Thyroid gland (tissue), 4 donors: ENCODE results near the gene CALD1.

Source experiments
- POLR2A ChIP-seq, 2 donors: fragments of 450-650 bp; IDR thresholded peaks; one replicate each; pipeline ENCODE4 v1.6.1; 2017; ENCODE audit warnings: antibody characterized with exemption in 2 of 2, mild to moderate bottlenecking in 2 of 2, moderate library complexity in 1 of 2
- TF ChIP-seq, protein P1 (sequence below), 6 experiments: fragments of 200-600 bp in 3 of 6; fragments of 450-650 bp in 3 of 6; sonication (generic) in 3 of 6; IDR thresholded peaks; one replicate each; pipeline ENCODE4 v1.5.1; 2016 to 2019; ENCODE audit warnings: antibody characterized with exemption in 6 of 6, mild to moderate bottlenecking in 2 of 6, inconsistent platforms in 1 of 6, moderate library complexity in 1 of 6

DNA sequence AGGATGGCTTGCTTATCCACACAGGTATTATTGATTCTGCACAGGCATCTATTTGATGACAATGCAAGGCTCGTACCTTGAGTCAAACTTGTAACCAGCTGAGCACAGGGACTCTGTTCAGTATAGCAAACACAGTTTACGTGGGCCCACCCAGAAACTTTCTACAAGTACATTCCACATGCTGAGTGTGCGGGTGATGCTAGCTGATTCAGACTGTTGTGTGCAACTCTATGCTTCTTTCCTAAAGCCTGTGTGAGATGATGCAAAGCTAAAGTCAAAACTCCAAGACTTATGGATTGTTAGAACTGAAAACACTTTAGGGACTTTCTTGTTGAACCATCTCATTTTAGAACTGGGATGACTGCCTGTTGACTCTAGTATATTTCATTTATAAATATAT lies 21.5 kb upstream of the CALD1 start:
- TF ChIP-seq, protein P1, sequence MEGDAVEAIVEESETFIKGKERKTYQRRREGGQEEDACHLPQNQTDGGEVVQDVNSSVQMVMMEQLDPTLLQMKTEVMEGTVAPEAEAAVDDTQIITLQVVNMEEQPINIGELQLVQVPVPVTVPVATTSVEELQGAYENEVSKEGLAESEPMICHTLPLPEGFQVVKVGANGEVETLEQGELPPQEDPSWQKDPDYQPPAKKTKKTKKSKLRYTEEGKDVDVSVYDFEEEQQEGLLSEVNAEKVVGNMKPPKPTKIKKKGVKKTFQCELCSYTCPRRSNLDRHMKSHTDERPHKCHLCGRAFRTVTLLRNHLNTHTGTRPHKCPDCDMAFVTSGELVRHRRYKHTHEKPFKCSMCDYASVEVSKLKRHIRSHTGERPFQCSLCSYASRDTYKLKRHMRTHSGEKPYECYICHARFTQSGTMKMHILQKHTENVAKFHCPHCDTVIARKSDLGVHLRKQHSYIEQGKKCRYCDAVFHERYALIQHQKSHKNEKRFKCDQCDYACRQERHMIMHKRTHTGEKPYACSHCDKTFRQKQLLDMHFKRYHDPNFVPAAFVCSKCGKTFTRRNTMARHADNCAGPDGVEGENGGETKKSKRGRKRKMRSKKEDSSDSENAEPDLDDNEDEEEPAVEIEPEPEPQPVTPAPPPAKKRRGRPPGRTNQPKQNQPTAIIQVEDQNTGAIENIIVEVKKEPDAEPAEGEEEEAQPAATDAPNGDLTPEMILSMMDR (IDR thresholded peaks at IDR 0.05) = no peak
- TF ChIP-seq POLR2A (IDR thresholded peaks at IDR 0.05) = no peak
